DND-41 (cell line): ENCODE results near the gene PSMB8.

ENCODE experiments used
- ATAC-seq: fragments of 200-7000 bp; cut with Tn5 transposase; 3 replicates; pipeline ENCODE4 v1.9.1; 2021; ENCODE audit warnings: low read depth; ENCODE audit not compliant: insufficient read depth
- DNase-seq: peaks from one replicate; pipeline ENCODE4 v3.0.0-alpha.2; 2020
- H2AFZ ChIP-seq: 2 replicates; pipeline ENCODE4 v1.6.0; 2012; ENCODE audit warnings: low read depth, low read length
- H3K27ac ChIP-seq: 2 replicates; pipeline ENCODE4 v1.5.1; 2012; ENCODE audit warnings: low read length, inconsistent platforms
- H3K27me3 ChIP-seq: fragments of 200-600 bp; sonication (generic); 2 replicates; pipeline ENCODE4 v1.6.0; 2012; ENCODE audit warnings: low read length, mild to moderate bottlenecking, inconsistent platforms; ENCODE audit not compliant: insufficient read depth, poor library complexity
- H3K36me3 ChIP-seq: 2 replicates; pipeline ENCODE4 v1.5.1; 2012; ENCODE audit warnings: low read length, inconsistent platforms; ENCODE audit not compliant: insufficient read depth
- H3K4me1 ChIP-seq: 2 replicates; pipeline ENCODE4 v1.5.1; 2012; ENCODE audit warnings: mild to moderate bottlenecking, low read length; ENCODE audit not compliant: insufficient read depth
- H3K4me2 ChIP-seq: 2 replicates; pipeline ENCODE4 v1.6.0; 2012; ENCODE audit warnings: mild to moderate bottlenecking, moderate library complexity, low read length, inconsistent platforms; ENCODE audit not compliant: insufficient read depth
- H3K4me3 ChIP-seq, 2 experiments: fragments of 200-600 bp in 1 of 2; shearing (Covaris generic) in 1 of 2; 2 replicates each; pipeline ENCODE4 v1.5.1; 2012 to 2016; ENCODE audit warnings: inconsistent platforms in 2 of 2, low read length in 2 of 2, mild to moderate bottlenecking in 2 of 2, low read depth in 1 of 2, moderate library complexity in 1 of 2
- H3K79me2 ChIP-seq: 2 replicates; pipeline ENCODE4 v1.6.0; 2012; ENCODE audit warnings: low read length, inconsistent platforms; ENCODE audit not compliant: insufficient read depth
- H3K9ac ChIP-seq: 2 replicates; pipeline ENCODE4 v1.6.0; 2012; ENCODE audit warnings: low read depth, mild to moderate bottlenecking, inconsistent platforms, low read length, moderate library complexity
- H3K9me3 ChIP-seq: 2 replicates; pipeline ENCODE4 v1.5.1; 2012; ENCODE audit warnings: low read length, moderate library complexity, mild to moderate bottlenecking, inconsistent platforms; ENCODE audit not compliant: insufficient read depth, severe bottlenecking
- H4K20me1 ChIP-seq: 2 replicates; pipeline ENCODE4 v1.6.0; 2012; ENCODE audit warnings: low read length; ENCODE audit not compliant: insufficient read depth
- CTCF ChIP-seq: IDR thresholded peaks from 2 replicates; pipeline ENCODE4 v1.5.1; 2012; ENCODE audit warnings: borderline replicate concordance, low read length, moderate library complexity, mild to moderate bottlenecking; ENCODE audit not compliant: poor library complexity, severe bottlenecking; ENCODE audit errors: extremely low read depth
- EZH2 ChIP-seq: IDR thresholded peaks from 3 replicates; pipeline ENCODE4 v1.6.1; 2012; ENCODE audit warnings: borderline replicate concordance, low read depth, mild to moderate bottlenecking, moderate library complexity, low read length, inconsistent platforms; ENCODE audit not compliant: severe bottlenecking

The PSMB8 gene

GRCh38 chr6:32794510-32794909 is 49.3 kb downstream of the PSMB8 start:
- no peak for ATAC-seq
- no peaks in the 10 kb centered on the region for H3K79me2 ChIP-seq
- no peaks in the 10 kb centered on the region for H4K20me1 ChIP-seq
- no peak overlapping the region for H3K4me2 ChIP-seq
- H3K4me1 ChIP-seq = peaks cover 5% of the 10 kb centered on the region
- H3K27me3 ChIP-seq = peaks cover 32% of the 10 kb centered on the region
- no peaks in the 10 kb centered on the region for H3K9me3 ChIP-seq
- DNase-seq = no peak
- H2AFZ ChIP-seq = no peak overlapping the region
- no peak overlapping the region for H3K9ac ChIP-seq
- no peak overlapping the region for H3K4me3 ChIP-seq
- H3K36me3 ChIP-seq = no peaks in the 10 kb centered on the region
- H3K27ac ChIP-seq = no peak overlapping the region
- TF ChIP-seq CTCF (no peak), EZH2 (peak; percentile 11)

GRCh38 chr6:32792901-32793435 is 50.9 kb downstream of the PSMB8 start:
- no peak overlapping the region for H3K27ac ChIP-seq
- H3K4me2 ChIP-seq = no peak overlapping the region
- peaks cover 5% of the 10 kb centered on the region for H3K4me1 ChIP-seq
- peaks cover 32% of the 10 kb centered on the region for H3K27me3 ChIP-seq
- no peaks in the 10 kb centered on the region for H3K79me2 ChIP-seq
- no peak for DNase-seq
- ATAC-seq = no peak
- no peak overlapping the region for H3K9ac ChIP-seq
- no peaks in the 10 kb centered on the region for H3K36me3 ChIP-seq
- no peak overlapping the region for H3K4me3 ChIP-seq
- TF ChIP-seq CTCF (no peak), EZH2 (no peak)
- H2AFZ ChIP-seq = no peak overlapping the region
- H3K9me3 ChIP-seq = no peaks in the 10 kb centered on the region
- H4K20me1 ChIP-seq = no peaks in the 10 kb centered on the region
